MM.1S (cell line): ENCODE results near the gene NAA20.

Source experiments
- DNase-seq: peaks from one replicate; pipeline ENCODE4 v3.0.0-alpha.2; 2015
- H2AFZ ChIP-seq: fragments of 300-600 bp; sonication (generic); 2 replicates; pipeline ENCODE4 v1.6.0; 2016; ENCODE audit warnings: antibody characterized with exemption, low read length
- H3F3A ChIP-seq: fragments of 300-600 bp; sonication (generic); 2 replicates; pipeline ENCODE4 v1.6.1; 2016; ENCODE audit warnings: mild to moderate bottlenecking, antibody characterized with exemption, low read length, moderate library complexity, mixed read lengths; ENCODE audit not compliant: insufficient read depth
- H3K27ac ChIP-seq: fragments of 300-600 bp; sonication (generic); 2 replicates; pipeline ENCODE4 v1.5.1; 2016; ENCODE audit warnings: mild to moderate bottlenecking, low read length
- H3K27me3 ChIP-seq: fragments of 300-600 bp; sonication (generic); replicated peaks from 2 replicates; pipeline ENCODE4 v1.6.0; 2016; ENCODE audit warnings: low read length; ENCODE audit not compliant: insufficient read depth
- H3K36me3 ChIP-seq: fragments of 300-600 bp; sonication (generic); replicated peaks from 2 replicates; pipeline ENCODE4 v1.6.1; 2016; ENCODE audit warnings: mild to moderate bottlenecking, low read length, mixed read lengths; ENCODE audit not compliant: insufficient read depth
- H3K4me1 ChIP-seq: fragments of 300-600 bp; sonication (generic); 2 replicates; pipeline ENCODE4 v1.6.1; 2016; ENCODE audit warnings: low read length, mixed read lengths
- H3K4me2 ChIP-seq: fragments of 300-600 bp; sonication (generic); 2 replicates; pipeline ENCODE4 v1.6.0; 2016; ENCODE audit warnings: low read depth, low read length
- H3K4me3 ChIP-seq: fragments of 300-600 bp; sonication (generic); 2 replicates; pipeline ENCODE4 v1.5.1; 2016; ENCODE audit warnings: low read length, mixed read lengths
- H3K79me2 ChIP-seq: fragments of 300-600 bp; sonication (generic); 2 replicates; pipeline ENCODE4 v1.6.1; 2016; ENCODE audit warnings: mixed run types, low read length, mixed read lengths
- H3K9ac ChIP-seq: fragments of 300-600 bp; sonication (generic); 2 replicates; pipeline ENCODE4 v1.6.1; 2016; ENCODE audit warnings: low read length, mixed read lengths
- H3K9me2 ChIP-seq: fragments of 300-600 bp; sonication (generic); replicated peaks from 2 replicates; pipeline ENCODE4 v1.6.1; 2016; ENCODE audit warnings: mild to moderate bottlenecking, low read length, mixed read lengths; ENCODE audit not compliant: insufficient read depth
- H3K9me3 ChIP-seq: fragments of 300-600 bp; sonication (generic); replicated peaks from 2 replicates; pipeline ENCODE4 v1.6.1; 2016; ENCODE audit warnings: mild to moderate bottlenecking, low read length, mixed read lengths; ENCODE audit not compliant: insufficient read depth
- H4K20me1 ChIP-seq: fragments of 300-600 bp; sonication (generic); 2 replicates; pipeline ENCODE4 v1.6.1; 2016; ENCODE audit warnings: mild to moderate bottlenecking, low read length, moderate library complexity, mixed read lengths; ENCODE audit not compliant: insufficient read depth
- CTCF ChIP-seq: fragments of 300-600 bp; sonication (generic); IDR thresholded peaks from 2 replicates; pipeline ENCODE4 v1.5.1; 2016; ENCODE audit warnings: antibody characterized with exemption, low read length, mixed read lengths
- EZH2 ChIP-seq: fragments of 300-600 bp; sonication (generic); optimal IDR thresholded peaks from 2 replicates; pipeline ENCODE3; 2017; ENCODE audit warnings: low read depth, mild to moderate bottlenecking, antibody characterized with exemption, low read length, mixed read lengths
- EZH2phosphoT487 ChIP-seq: fragments of 300-600 bp; sonication (generic); IDR thresholded peaks from 2 replicates; pipeline ENCODE4 v1.6.1; 2018; ENCODE audit warnings: antibody characterized with exemption, low read length

The NAA20 gene

DNA sequence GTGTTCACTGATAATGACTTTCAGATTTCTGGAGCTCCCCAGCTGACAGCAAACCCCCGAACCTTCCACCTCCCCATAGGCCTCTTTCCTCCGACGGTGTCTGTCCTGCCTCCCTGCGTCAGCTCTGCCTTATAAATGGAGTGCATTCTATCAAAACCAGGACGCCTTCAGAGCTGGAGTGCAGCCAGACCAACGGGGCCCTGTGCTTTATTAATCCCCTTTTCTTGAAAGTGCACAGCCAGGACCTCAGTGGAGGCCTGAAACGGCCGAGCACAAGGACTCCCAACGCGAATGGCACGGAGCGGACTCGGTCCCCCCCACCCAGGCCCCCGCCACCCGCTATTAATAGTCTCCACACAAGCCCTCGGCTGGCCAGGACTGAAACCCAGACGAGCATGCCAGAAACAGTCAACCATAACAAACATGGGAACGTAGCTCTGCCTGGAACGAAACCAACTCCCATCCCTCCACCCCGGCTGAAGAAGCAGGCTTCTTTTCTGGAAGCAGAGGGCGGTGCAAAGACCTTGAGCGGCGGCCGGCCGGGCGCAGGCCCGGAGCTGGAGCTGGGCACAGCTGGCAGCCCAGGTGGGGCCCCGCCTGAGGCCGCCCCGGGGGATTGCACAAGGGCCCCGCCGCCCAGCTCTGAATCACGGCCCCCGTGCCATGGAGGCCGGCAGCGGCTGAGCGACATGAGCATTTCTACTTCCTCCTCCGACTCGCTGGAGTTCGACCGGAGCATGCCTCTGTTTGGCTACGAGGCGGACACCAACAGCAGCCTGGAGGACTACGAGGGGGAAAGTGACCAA, 42.3 kb upstream of the NAA20 start:
- Histone ChIP-seq H3K36me3 (no peaks in the 10 kb centered on the region), H3K27me3 (peaks cover 82% of the 10 kb centered on the region), H2AFZ (no peak overlapping the region), H3K27ac (no peak overlapping the region), H3K4me2 (no peak overlapping the region), H3F3A (no peaks in the 10 kb centered on the region), H3K9ac (no peak overlapping the region), H3K79me2 (no peaks in the 10 kb centered on the region), H3K4me1 (peaks cover 5% of the 10 kb centered on the region; the same call in 1 of the 2 replicates), H3K9me2 (no peaks in the 10 kb centered on the region), H3K9me3 (no peaks in the 10 kb centered on the region), H4K20me1 (no peaks in the 10 kb centered on the region; the same call in 1 of the 2 replicates), H3K4me3 (no peak overlapping the region)
- DNase-seq: no peak
- TF ChIP-seq CTCF (no peak), EZH2 (no peak)

DNA sequence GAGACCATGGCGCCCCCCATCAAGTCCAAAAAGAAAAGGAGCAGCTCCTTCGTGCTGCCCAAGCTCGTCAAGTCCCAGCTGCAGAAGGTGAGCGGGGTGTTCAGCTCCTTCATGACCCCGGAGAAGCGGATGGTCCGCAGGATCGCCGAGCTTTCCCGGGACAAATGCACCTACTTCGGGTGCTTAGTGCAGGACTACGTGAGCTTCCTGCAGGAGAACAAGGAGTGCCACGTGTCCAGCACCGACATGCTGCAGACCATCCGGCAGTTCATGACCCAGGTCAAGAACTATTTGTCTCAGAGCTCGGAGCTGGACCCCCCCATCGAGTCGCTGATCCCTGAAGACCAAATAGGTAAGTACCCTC, 41.7 kb upstream of the NAA20 start:
- no peak overlapping the region for H3K27ac ChIP-seq
- no peak for DNase-seq
- no peaks in the 10 kb centered on the region for H3K79me2 ChIP-seq
- H3K4me2 ChIP-seq: no peak overlapping the region
- no peak overlapping the region for H3K4me3 ChIP-seq
- peaks cover 5% of the 10 kb centered on the region; the same call in 1 of the 2 replicates for H3K4me1 ChIP-seq
- no peaks in the 10 kb centered on the region for H3K36me3 ChIP-seq
- TF ChIP-seq EZH2phosphoT487 (no peak), EZH2 (no peak), CTCF (no peak)
- H3K9ac ChIP-seq: no peak overlapping the region
- no peaks in the 10 kb centered on the region for H3F3A ChIP-seq
- no peak overlapping the region for H2AFZ ChIP-seq
- no peaks in the 10 kb centered on the region for H3K9me3 ChIP-seq
- no peaks in the 10 kb centered on the region; the same call in 1 of the 2 replicates for H4K20me1 ChIP-seq
- peaks cover 76% of the 10 kb centered on the region for H3K27me3 ChIP-seq
- no peaks in the 10 kb centered on the region for H3K9me2 ChIP-seq

DNA sequence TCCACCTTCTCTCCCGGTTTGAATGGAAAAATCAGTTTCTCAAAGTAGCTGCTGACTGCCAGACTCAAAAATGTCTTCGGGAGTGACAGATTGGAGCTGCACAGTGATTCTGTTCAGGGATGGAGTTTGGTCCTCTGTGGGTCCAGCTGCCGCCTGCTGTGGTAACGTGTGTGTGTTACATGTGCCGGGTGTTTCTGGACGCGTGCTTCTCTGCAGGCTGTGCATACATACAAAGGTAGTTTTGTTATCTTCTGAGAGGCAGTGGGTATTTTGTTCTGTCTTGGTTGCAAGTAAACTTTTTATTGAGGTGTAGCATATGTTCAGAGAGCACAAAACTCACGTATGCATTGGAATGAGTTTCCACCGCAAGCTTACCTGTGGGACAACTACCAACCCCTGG, 41.3 kb upstream of the NAA20 start:
- Histone ChIP-seq H3K27me3 (peaks cover 71% of the 10 kb centered on the region), H3K4me2 (no peak overlapping the region), H2AFZ (no peak overlapping the region), H3K9me2 (no peaks in the 10 kb centered on the region), H3K4me3 (no peak overlapping the region), H3K9me3 (no peaks in the 10 kb centered on the region), H3K36me3 (no peaks in the 10 kb centered on the region), H3F3A (no peaks in the 10 kb centered on the region), H3K4me1 (peaks cover 5% of the 10 kb centered on the region; the same call in 1 of the 2 replicates), H3K27ac (no peak overlapping the region), H4K20me1 (no peaks in the 10 kb centered on the region; the same call in 1 of the 2 replicates), H3K9ac (no peak overlapping the region), H3K79me2 (no peaks in the 10 kb centered on the region)
- DNase-seq: no peak
- TF ChIP-seq CTCF (no peak), EZH2phosphoT487 (no peak), EZH2 (no peak)
